ENCODE measurements around the gene CIAPIN1. TPM values are rescaled to one million over a fixed set of nuclear protein-coding genes. Genes with fewer than 3 reads are reported as not detected.

Gene CIAPIN1
- total RNA-seq, 1 donor from 2014 or later: 97.2 TPM

DNA sequence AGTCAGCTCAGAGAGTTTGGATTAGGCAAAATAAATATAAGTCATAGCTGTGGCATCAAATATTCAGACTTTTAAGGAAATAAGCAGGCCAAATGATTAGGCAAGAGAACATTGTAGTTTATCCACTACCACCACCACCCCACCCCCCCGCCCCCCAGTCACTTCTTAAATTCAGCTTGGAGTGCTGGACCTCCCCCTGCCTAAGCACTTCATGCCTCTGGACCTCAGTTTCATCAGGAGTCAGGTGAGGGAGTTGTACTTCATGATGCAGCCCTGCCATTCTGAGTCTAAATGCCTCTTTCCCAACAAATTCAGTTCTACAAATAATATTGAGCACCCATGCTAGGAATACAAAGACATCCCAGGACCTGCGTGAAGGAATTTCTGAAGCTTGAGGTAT lies 17.3 kb upstream of the CIAPIN1 start:
- no peak overlapping the region for H3K27ac Mint-ChIP-seq (ENCODE audit: unreplicated experiment)

DNA sequence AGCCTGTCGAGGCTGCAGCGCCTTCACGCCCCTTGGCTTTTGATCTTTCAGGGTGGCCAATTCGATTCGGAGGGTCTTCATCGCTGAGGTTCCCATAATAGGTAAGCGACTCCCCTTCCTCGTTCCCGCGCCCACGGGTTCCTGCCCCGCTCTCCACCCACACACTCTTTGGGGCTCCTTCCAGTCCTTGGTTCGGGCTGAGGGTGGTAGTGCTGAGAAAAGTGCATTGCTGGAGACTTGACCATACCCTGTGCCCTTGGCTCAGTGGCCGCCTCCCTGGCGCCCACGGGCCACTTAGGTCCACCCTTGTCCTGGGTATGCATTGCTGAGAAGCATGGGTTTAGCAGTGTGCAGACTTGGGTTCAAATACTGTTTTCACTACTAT lies 15.8 kb upstream of the CIAPIN1 start:
- Mint-ChIP-seq H3K27ac (ENCODE audit: unreplicated experiment) (peak overlapping the region; percentile 94), H3K36me3 (ENCODE audit: low read depth) (peaks cover 11% of the 10 kb centered on the region), H3K9me3 (no peaks in the 10 kb centered on the region), H3K27me3 (ENCODE audit: low read depth) (no peaks in the 10 kb centered on the region), H3K4me1 (peaks cover 19% of the 10 kb centered on the region), H3K4me3 (peak overlapping the region; percentile 100)
- TF ChIP-seq, protein P1, sequence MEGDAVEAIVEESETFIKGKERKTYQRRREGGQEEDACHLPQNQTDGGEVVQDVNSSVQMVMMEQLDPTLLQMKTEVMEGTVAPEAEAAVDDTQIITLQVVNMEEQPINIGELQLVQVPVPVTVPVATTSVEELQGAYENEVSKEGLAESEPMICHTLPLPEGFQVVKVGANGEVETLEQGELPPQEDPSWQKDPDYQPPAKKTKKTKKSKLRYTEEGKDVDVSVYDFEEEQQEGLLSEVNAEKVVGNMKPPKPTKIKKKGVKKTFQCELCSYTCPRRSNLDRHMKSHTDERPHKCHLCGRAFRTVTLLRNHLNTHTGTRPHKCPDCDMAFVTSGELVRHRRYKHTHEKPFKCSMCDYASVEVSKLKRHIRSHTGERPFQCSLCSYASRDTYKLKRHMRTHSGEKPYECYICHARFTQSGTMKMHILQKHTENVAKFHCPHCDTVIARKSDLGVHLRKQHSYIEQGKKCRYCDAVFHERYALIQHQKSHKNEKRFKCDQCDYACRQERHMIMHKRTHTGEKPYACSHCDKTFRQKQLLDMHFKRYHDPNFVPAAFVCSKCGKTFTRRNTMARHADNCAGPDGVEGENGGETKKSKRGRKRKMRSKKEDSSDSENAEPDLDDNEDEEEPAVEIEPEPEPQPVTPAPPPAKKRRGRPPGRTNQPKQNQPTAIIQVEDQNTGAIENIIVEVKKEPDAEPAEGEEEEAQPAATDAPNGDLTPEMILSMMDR (conservative IDR thresholded peaks at IDR 0.05): no peak
- DNase-seq (ENCODE audit: low read depth, low spot score): no peak

More for the DNA sequence above, 17.3 kb upstream of the CIAPIN1 start:
- H3K27me3 Mint-ChIP-seq (ENCODE audit: low read depth): no peaks in the 10 kb centered on the region
- peaks cover 13% of the 10 kb centered on the region for H3K36me3 Mint-ChIP-seq (ENCODE audit: low read depth)
- TF ChIP-seq, protein P1 (conservative IDR thresholded peaks at IDR 0.05): no peak
- no peaks in the 10 kb centered on the region for H3K9me3 Mint-ChIP-seq
- peaks cover 19% of the 10 kb centered on the region for H3K4me1 Mint-ChIP-seq
- no peak for DNase-seq (ENCODE audit: low read depth, low spot score)
- peak overlapping the region; percentile 100 for H3K4me3 Mint-ChIP-seq

DNA sequence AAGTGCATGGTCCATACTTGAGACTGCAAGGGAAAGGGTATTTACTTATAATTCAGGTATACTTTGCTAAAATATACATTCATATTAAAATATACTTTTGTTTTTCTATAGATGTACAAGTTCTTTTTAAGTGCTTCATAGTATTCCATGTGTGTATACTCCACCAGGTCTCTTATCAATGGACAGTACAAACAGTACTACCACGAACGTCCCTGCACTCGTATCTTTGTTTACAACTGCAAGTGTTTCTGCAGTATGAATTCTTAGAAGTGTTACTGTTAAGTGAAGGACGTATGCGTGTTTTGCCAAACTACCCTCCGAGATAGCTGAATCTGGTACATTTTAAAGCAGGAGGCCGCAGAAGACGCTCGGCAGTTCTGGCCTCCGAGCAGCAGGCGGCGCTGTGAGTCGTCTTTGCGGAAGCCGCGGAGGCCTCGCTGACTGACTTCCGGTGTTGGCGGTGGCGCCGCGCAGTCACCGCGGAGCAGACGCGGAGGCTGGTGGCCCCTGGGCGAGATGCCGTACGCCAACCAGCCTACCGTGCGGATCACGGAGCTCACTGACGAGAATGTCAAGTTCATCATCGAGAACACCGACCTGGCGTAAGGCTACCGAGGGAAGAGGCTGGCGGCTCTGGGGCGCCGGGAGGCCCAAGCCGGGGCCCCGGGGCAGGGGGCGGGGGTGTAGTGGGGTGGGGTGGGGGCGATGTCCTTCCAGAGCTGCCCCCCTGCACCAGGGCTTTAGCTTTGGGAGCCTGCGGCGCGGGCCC lies 15.2 kb upstream of the CIAPIN1 start, which contains the start of gene POLR2C:
TSS of gene POLR2C (plus strand) at position 471 of the 769 bp plus-strand sequence. CDS start at position 517, 46 bp downstream.
- DNase-seq (ENCODE audit: low read depth, low spot score): peak; percentile 96
- TF ChIP-seq, protein P1 (conservative IDR thresholded peaks at IDR 0.05): peak; percentile 97
- peak within 1 kb of the TSS; percentile 98 for H3K27ac Mint-ChIP-seq (ENCODE audit: unreplicated experiment)
- H3K4me1 Mint-ChIP-seq: peaks cover 19% of the 10 kb centered on the region
- no peaks in the 10 kb centered on the region for H3K9me3 Mint-ChIP-seq
- H3K36me3 Mint-ChIP-seq (ENCODE audit: low read depth): peaks cover 11% of the 10 kb centered on the region
- peak within 1 kb of the TSS; percentile 100 for H3K4me3 Mint-ChIP-seq
- H3K27me3 Mint-ChIP-seq (ENCODE audit: low read depth): no peaks in the 10 kb centered on the region

DNA sequence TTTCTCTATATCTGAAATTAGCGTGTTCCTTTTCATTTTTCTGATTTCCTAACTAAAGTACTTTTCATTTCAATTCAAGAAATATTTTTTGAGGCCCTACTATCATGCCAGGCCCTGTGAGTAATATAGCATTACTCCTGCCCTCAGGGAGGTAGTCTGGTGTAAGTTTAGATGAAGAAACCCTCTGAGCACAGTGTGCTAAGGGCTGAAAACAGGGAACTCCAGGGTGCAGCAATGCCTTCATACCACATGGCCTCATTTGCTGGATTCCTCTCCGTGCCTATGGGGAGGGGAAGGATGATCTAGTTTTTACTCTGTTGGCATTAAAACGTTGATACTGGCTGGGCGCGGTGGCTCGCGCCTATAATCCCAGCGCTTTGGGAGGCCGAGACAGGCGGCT lies 4.8 kb upstream of the CIAPIN1 start:
- Mint-ChIP-seq H3K9me3 (no peaks in the 10 kb centered on the region), H3K4me3 (no peak overlapping the region), H3K4me1 (peaks cover 15% of the 10 kb centered on the region), H3K27ac (ENCODE audit: unreplicated experiment) (no peak overlapping the region), H3K27me3 (ENCODE audit: low read depth) (no peaks in the 10 kb centered on the region), H3K36me3 (ENCODE audit: low read depth) (peaks cover 12% of the 10 kb centered on the region)
- TF ChIP-seq, protein P1 (conservative IDR thresholded peaks at IDR 0.05): no peak
- no peak for DNase-seq (ENCODE audit: low read depth, low spot score)

DNA sequence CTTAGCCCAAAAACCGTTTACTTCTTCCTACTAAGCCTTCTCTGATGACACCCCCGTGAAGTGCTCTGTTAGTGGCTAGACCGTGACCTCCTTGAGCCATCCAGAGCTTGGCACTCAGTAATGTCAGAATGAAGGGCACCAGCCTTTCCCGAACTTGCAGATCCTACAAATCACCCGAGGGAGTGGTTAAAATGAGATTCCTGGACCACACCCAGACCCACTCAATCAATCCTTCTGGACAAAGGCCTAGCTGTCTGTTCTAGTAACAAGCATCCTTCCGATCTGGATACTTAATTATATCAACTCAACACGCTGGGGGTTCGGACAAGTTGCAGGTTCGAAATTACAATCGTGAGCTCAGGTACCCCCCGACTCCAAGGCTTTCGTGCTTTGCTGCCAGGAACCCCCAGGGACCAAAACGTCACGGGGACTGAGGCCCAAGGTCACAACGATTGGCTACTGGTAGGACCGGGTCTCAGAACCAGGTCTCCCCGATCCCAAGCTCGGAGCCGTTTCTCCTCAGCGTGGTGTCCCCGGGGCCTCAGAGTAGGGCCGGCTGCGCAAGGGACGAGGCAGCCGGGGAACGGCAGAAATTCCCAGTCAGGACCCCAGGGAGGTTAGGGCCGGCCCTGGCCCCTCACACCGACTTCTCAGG lies 527 bp downstream of the CIAPIN1 start:
- peaks cover 4% of the 10 kb centered on the region for H3K36me3 Mint-ChIP-seq (ENCODE audit: low read depth)
- no peaks in the 10 kb centered on the region for H3K27me3 Mint-ChIP-seq (ENCODE audit: low read depth)
- H3K9me3 Mint-ChIP-seq: no peaks in the 10 kb centered on the region
- peak; percentile 19 for DNase-seq (ENCODE audit: low read depth, low spot score)
- TF ChIP-seq, protein P1 (conservative IDR thresholded peaks at IDR 0.05): no peak
- peak overlapping the region; percentile 97 for H3K4me3 Mint-ChIP-seq
- peaks cover 29% of the 10 kb centered on the region for H3K4me1 Mint-ChIP-seq
- H3K27ac Mint-ChIP-seq (ENCODE audit: unreplicated experiment): peak overlapping the region; percentile 98

All from neural crest cell (in vitro differentiated cells).